ENCODE data around the gene SUN1.

- TF ChIP-seq, protein P1, sequence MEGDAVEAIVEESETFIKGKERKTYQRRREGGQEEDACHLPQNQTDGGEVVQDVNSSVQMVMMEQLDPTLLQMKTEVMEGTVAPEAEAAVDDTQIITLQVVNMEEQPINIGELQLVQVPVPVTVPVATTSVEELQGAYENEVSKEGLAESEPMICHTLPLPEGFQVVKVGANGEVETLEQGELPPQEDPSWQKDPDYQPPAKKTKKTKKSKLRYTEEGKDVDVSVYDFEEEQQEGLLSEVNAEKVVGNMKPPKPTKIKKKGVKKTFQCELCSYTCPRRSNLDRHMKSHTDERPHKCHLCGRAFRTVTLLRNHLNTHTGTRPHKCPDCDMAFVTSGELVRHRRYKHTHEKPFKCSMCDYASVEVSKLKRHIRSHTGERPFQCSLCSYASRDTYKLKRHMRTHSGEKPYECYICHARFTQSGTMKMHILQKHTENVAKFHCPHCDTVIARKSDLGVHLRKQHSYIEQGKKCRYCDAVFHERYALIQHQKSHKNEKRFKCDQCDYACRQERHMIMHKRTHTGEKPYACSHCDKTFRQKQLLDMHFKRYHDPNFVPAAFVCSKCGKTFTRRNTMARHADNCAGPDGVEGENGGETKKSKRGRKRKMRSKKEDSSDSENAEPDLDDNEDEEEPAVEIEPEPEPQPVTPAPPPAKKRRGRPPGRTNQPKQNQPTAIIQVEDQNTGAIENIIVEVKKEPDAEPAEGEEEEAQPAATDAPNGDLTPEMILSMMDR (IDR thresholded peaks at IDR 0.05): no peak
- TF ChIP-seq POLR2A (IDR thresholded peaks at IDR 0.05): no peak
These were observed 62.7 kb downstream of the SUN1 start for GRCh38 chr7:894927-895450.
